ENCODE measurements around the gene FBXL19.

FBXL19 gene

GRCh38 chr16:30991052-30991451, 67.7 kb downstream of the FBXL19 start:
- DNase-seq = no peak

GRCh38 chr16:30992276-30992780, 69.0 kb downstream of the FBXL19 start:
- no peak for DNase-seq

- DNase-seq = no peak
Measured at GRCh38 chr16:30992931-30993816, 69.8 kb downstream of the FBXL19 start.

GRCh38 chr16:30995927-30996323, 72.6 kb downstream of the FBXL19 start:
- no peak for DNase-seq

GRCh38 chr16:30996324-30996984, 73.1 kb downstream of the FBXL19 start:
- DNase-seq = no peak

- DNase-seq = no peak
Measured at GRCh38 chr16:30996985-30997724, 73.8 kb downstream of the FBXL19 start.

GRCh38 chr16:30997725-30998711, 74.6 kb downstream of the FBXL19 start:
- no peak for DNase-seq
